Heart left ventricle (tissue), 16 donors: ENCODE results near the gene MPV17L2. TPM values are rescaled to one million over a fixed set of nuclear protein-coding genes. Genes with fewer than 3 reads are reported as not detected.
"Not testable (repeated sequence)": the region's sequence is repeated elsewhere in the genome, so short reads cannot be mapped to it uniquely, and the experiment has no call there.

Experiments used
- ATAC-seq, 4 donors: fragments of 200-7000 bp; cut with Tn5 transposase; one replicate each; pipeline ENCODE4 v1.9.1; 2020 to 2022; ENCODE audit warnings: moderate library complexity in 4 of 4, mild to moderate bottlenecking in 3 of 4, moderate number of reproducible peaks in 1 of 4
- DNase-seq, 5 donors: peaks; one replicate each; pipeline ENCODE4 v3.0.0-alpha.2; 2020
- H3K27ac ChIP-seq, 12 donors: fragments of 200-600 bp; sonication (generic) in 4 of 12; one replicate each; pipeline versions ENCODE4 v1.5.0 to v1.8.0; 2016 to 2022; ENCODE audit warnings: mild to moderate bottlenecking in 2 of 12
- H3K27me3 ChIP-seq, 9 donors: fragments of 200-600 bp; sonication (generic) in 2 of 9; one replicate each; pipeline versions ENCODE4 v1.5.1 to v1.8.0; 2016 to 2022; ENCODE audit warnings: mild to moderate bottlenecking in 3 of 9
- H3K36me3 ChIP-seq, 9 donors: fragments of 200-600 bp; sonication (generic) in 2 of 9; one replicate each; pipeline versions ENCODE4 v1.5.0 to v1.8.0; 2018 to 2022; ENCODE audit warnings: mild to moderate bottlenecking in 2 of 9
- H3K4me1 ChIP-seq, 12 donors: fragments of 200-600 bp; sonication (generic) in 4 of 12; one replicate each; pipeline versions ENCODE4 v1.5.0 to v1.8.0; 2016 to 2022; ENCODE audit warnings: mild to moderate bottlenecking in 3 of 12
- H3K4me3 ChIP-seq, 12 donors: fragments of 200-600 bp; sonication (generic) in 4 of 12; one replicate each; pipeline versions ENCODE4 v1.5.0 to v1.8.0; 2017 to 2022; ENCODE audit warnings: mild to moderate bottlenecking in 9 of 12, moderate library complexity in 4 of 12
- H3K9me3 ChIP-seq, 12 donors: fragments of 200-600 bp; sonication (generic) in 4 of 12; one replicate each; pipeline versions ENCODE4 v1.5.0 to v1.8.0; 2016 to 2022; ENCODE audit warnings: mild to moderate bottlenecking in 1 of 12
- POLR2A ChIP-seq, 2 donors: fragments of 450-650 bp; IDR thresholded peaks; one replicate each; pipeline ENCODE4 v1.6.1; 2017; ENCODE audit warnings: antibody characterized with exemption in 2 of 2, mild to moderate bottlenecking in 2 of 2, moderate library complexity in 2 of 2
- WGBS, 4 donors: extraction: QIAGEN DNeasy Blood & Tissue Kit in 2 of 4; methylation state at CpG; one replicate each; pipeline versions ENCODE4 v1.1.5 to v1.1.7; 2013 to 2018; 5-methylcytosine and 5-hydroxymethylcytosine counted together
- intact Hi-C, 10 donors: fragments of 100-400 bp; cut with DNase I; formaldehyde crosslinking; loops; one replicate each; pipeline versions ENCODE4 v1.11.1 to v1.14.2; 2022
- polyA plus RNA-seq, 2 donors: library from polyadenylated mRNA; stranded (reverse); fragments of 200-250 nt; gene quantifications; one replicate each; pipeline ENCODE4 v1.2.3, GENCODE V29; 2013
- total RNA-seq, 9 donors: library from RNA; depleted of rRNA in 2 of 9; stranded (reverse); fragments of >200 nt in 2 of 9; fragmentation: NEBNext Ultra II Directional in 3 of 9; extraction: Animal tissue kit (Norgen Biotek cat#: 25700) in 3 of 9; gene quantifications; one replicate each; pipeline versions ENCODE4 v1.1.0 to v1.2.4, GENCODE V29; 2016 to 2023
- TF ChIP-seq, protein P1 (sequence below), 12 donors: fragments of 200-600 bp; sonication (generic) in 4 of 12; IDR thresholded peaks; one replicate each; pipeline versions ENCODE4 v1.5.0 to v1.8.0; 2018 to 2022; ENCODE audit warnings: antibody characterized with exemption in 12 of 12, mild to moderate bottlenecking in 5 of 12
- donor health status: ischemic (EF 13 %, LVEDD 7.1; RV severe dilation, severe dysfunction).
- donor health status: healthy with polysubstance abuse.
- donor health status: DM: no; HTN: yes; CAD: no.
- donor health status: DM: no; HTN: no; CAD: no.
- donor health status: ischemic (EF 25% LVEDD 6.9; RV normal size, moderate dysfunction).
- donor health status: ischemic (EF 25% LVEDD 5.7; RV mildly dilated, moderate dysfunction).
- donor health status: healthy.
- donor health status: DM: yes; HTN: yes; CAD: no.
- donor health status: ischemic (EF 35%, LVEDD 5.7; RV mildly dilated, moderate dysfunction).
- donor health status: nonischemic (EF 11% LVEDD 7.7; RV severe dilation, severe dysfunction).
- donor health status: DM: yes; HTN: yes; CAD: no.
- donor health status: PGD.
- donor health status: ischemic (EF 29% LVEDD 5.4; RV normal size, mild dysfunction).
- donor health status: nonischemic (EF 23%, LVEDD 6.1; RV moderate dilation, normal function).

MPV17L2 gene
- total and polyA plus RNA-seq, 11 donors, result 10.6 to 59.3 (median 18.9) TPM

DNA sequence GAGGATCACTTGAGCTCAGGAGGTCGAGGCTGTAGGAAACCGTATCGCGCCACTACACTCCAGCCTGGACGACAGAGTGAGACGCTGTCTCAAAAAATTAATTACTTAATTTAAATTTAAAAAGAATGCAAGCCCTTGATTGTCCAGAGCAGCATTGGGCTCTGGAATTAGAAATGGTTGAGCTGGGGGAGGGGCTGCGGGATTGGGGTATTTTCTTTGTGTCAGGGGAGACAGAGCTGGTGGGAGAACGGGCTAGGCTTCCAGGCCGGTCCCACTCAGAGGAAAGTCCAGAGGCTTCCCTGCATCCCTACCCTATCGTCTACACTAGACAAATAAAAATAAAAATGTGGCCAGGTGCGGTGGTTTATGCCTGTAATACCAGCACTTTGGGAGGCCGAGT, 13.0 kb downstream of the MPV17L2 start:
- DNase-seq (no peak), ATAC-seq (no peak)
- peak overlapping the region; percentile 96 to 100 (median 98) for H3K27ac ChIP-seq
- H3K4me3 ChIP-seq, result peak overlapping the region in 7 of 12 donors; percentile 70 to 91 (median 73)
- 79 to 87% (median 86%) methylated on average over 12 of the region's 12 CpGs for WGBS, 4 donors
- no peaks in the 10 kb centered on the region for H3K9me3 ChIP-seq
- no peak for TF ChIP-seq POLR2A (IDR thresholded peaks at IDR 0.05)
- TF ChIP-seq, protein P1, sequence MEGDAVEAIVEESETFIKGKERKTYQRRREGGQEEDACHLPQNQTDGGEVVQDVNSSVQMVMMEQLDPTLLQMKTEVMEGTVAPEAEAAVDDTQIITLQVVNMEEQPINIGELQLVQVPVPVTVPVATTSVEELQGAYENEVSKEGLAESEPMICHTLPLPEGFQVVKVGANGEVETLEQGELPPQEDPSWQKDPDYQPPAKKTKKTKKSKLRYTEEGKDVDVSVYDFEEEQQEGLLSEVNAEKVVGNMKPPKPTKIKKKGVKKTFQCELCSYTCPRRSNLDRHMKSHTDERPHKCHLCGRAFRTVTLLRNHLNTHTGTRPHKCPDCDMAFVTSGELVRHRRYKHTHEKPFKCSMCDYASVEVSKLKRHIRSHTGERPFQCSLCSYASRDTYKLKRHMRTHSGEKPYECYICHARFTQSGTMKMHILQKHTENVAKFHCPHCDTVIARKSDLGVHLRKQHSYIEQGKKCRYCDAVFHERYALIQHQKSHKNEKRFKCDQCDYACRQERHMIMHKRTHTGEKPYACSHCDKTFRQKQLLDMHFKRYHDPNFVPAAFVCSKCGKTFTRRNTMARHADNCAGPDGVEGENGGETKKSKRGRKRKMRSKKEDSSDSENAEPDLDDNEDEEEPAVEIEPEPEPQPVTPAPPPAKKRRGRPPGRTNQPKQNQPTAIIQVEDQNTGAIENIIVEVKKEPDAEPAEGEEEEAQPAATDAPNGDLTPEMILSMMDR (IDR thresholded peaks at IDR 0.05), result no peak
- peaks cover 0 to 10% (median 3%) of the 10 kb centered on the region in 9 donors for H3K36me3 ChIP-seq
- H3K4me1 ChIP-seq, result peaks cover 0 to 31% (median 22%) of the 10 kb centered on the region in 12 donors
- H3K27me3 ChIP-seq, result peaks cover 0 to 7% (median 0%) of the 10 kb centered on the region in 9 donors
- intact Hi-C loops, result loop anchor here in 9 of 10 donors (5.0 to 10.0 kb wide), 7 partner anchors 46 to 211 kb away; partner anchors contain the start of genes LSM4 (in 4 of the 9) and SSBP4 (in 2 of the 9)

DNA sequence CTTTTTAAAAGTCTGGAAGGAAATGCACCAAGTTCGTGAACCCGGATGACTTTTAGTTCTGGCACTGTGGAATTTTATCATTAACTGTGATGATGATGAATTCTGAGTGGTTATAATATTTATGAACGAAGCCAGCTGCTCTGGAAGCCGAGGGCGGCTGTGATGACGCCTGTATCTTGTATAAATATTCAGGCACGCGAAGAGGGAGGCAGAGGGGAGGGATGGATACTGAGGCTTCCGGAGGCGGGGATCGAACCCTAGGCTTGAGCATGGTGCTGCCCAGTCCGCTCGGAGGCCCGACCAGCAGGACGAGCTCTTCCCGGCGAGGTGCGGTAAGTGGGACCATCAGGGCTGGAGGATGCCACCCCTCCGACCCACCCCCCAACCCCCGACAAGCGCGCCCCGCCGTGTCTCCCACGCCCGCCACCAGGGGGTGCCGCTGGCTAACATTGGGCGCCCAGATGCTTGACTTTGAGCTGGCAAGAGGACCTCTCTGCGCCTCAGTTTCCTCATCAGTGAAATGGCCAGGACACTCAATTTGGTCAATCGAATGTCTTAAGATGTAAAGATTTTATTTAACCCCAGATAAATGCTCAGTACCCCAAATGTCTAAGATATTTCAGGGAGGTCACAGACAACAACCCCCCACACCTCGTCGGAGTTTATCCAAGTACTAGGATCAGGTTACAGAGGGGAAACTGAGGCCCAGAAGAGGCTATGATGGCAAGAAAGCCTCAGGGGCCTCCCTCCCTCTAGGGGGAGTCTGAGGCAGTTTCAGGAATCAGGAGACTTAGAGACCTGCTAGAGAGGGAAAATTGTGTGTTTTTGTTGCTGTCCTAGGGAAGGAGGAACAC, 15.3 kb downstream of the MPV17L2 start:
- peak in 3 of 5 donors; percentile 46 to 78 (median 59) for DNase-seq
- intact Hi-C loops, result loop anchor here in 9 of 10 donors (1.0 to 10.0 kb wide), 10 partner anchors 40 to 209 kb away; partner anchors contain the start of genes LSM4 (in 4 of the 9) and SSBP4 (in 2 of the 9)
- WGBS, 4 donors, result 12 to 23% (median 16%) methylated on average over 17 to 32 of the region's 32 CpGs
- Histone ChIP-seq H3K36me3 (no peaks in the 10 kb centered on the region), H3K27me3 (peaks cover 0 to 7% (median 0%) of the 10 kb centered on the region in 9 donors), H3K27ac (peak overlapping the region in 3 of 12 donors; percentile 1 to 35 (median 18)), H3K4me3 (no peak overlapping the region), H3K9me3 (no peaks in the 10 kb centered on the region), H3K4me1 (peaks cover 0 to 22% (median 12%) of the 10 kb centered on the region in 12 donors)
- ATAC-seq, result no peak
- no peak for TF ChIP-seq POLR2A (IDR thresholded peaks at IDR 0.05)
- TF ChIP-seq, protein P1 (IDR thresholded peaks at IDR 0.05), result peak; percentile 58 to 81 (median 67)

DNA sequence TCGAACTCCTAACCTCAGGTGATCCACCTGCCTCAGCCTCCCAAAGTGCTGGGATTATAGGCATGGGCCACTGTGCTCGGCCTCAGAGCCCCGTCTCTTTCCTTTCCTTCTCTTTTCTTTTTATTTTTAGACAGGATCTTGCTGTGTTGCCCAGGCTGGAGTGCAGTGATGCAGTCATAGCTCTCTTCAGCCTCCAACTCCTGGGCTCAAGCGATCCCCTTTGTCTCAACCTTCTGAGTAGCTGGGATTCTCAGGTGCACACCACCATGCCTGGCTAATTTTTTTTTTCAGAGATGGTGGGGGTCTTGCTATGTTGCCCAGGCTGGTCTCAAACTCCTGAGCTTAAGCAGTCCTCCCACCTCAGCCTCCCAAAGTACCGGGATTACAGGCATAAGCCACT, 16.9 kb downstream of the MPV17L2 start:
- intact Hi-C loops, result loop anchor here (2.0 to 10.0 kb wide), 9 partner anchors 39 to 207 kb away; partner anchors contain the start of genes LSM4 (in 4 of the 10) and SSBP4 (in 2 of the 10)
- not testable (repeated sequence) for H3K27me3 ChIP-seq, ATAC-seq, H3K36me3 ChIP-seq, H3K9me3 ChIP-seq, H3K27ac ChIP-seq, DNase-seq, H3K4me3 ChIP-seq
- WGBS, 4 donors, result 76 to 93% (median 83%) methylated on average over 5 of the region's 5 CpGs
- peaks cover 0 to 14% (median 10%) of the 10 kb centered on the region in 12 donors for H3K4me1 ChIP-seq

DNA sequence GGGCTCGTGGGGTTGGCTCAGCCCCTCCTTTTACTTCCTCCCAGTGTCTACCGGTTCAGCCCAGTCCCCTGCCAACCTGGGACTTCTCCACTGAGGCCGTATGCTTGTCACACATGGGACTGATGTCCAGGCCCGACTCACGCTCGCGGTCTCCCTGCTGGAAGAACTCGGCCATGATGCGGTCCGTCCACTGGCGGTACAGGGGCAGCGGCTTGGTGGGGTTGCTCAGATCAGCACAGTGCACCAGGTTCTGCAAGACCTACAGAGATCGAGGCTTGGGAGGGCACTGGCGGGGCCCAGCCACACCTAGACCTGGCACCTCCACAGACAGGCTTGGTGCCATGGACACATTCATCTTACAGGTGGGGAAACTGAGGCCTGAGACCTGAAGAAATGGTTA, 18.7 kb downstream of the MPV17L2 start:
- intact Hi-C loops, result loop anchor here in 1 of 10 donors (2.0 kb wide), 1 partner anchor 41 kb away; no protein-coding TSS in a partner anchor

More for the DNA sequence above, 18.7 kb downstream of the MPV17L2 start:
- DNase-seq (no peak), ATAC-seq (no peak)
- Histone ChIP-seq H3K9me3 (no peaks in the 10 kb centered on the region), H3K36me3 (no peaks in the 10 kb centered on the region), H3K27me3 (peaks cover 0 to 7% (median 0%) of the 10 kb centered on the region in 9 donors), H3K27ac (no peak overlapping the region), H3K4me3 (no peak overlapping the region), H3K4me1 (peaks cover 0 to 5% (median 0%) of the 10 kb centered on the region in 12 donors)
- TF ChIP-seq, protein P1 (IDR thresholded peaks at IDR 0.05), result no peak
- TF ChIP-seq POLR2A (IDR thresholded peaks at IDR 0.05), result no peak
- 82 to 88% (median 85%) methylated on average over 11 to 14 of the region's 14 CpGs for WGBS, 4 donors
